GM12878 (cell line): ENCODE results near the gene SCNN1A. TPM values are rescaled to one million over a fixed set of nuclear protein-coding genes. Genes with fewer than 3 reads are reported as not detected.

Experiments
- ATAC-seq: fragments of 200-7000 bp; cut with Tn5 transposase; 3 replicates; pipeline ENCODE4 v1.9.1; 2020; ENCODE audit warnings: mild to moderate bottlenecking, moderate library complexity
- BruUV-seq: library from RNA; stranded (reverse); fragments of 400-500 nt; replicated peaks from 2 replicates; lab custom pipeline; 2021; lab: Mats Ljungman, UMichigan
- CTCF ChIA-PET: fragments of 300-600 bp; sonication (Branson Sonifier 250); formaldehyde crosslinking; extraction: SDS; loops from one replicate; lab custom pipeline; 2021; ENCODE audit warnings: inconsistent platforms; lab: Yijun Ruan, JAX
- POLR2A ChIA-PET: fragments of 350-600 bp; formaldehyde crosslinking; extraction: SDS; loops from one replicate; lab custom pipeline; 2021; ENCODE audit warnings: inconsistent platforms; lab: Charles Lee
- RAD21 ChIA-PET: fragments of 300-600 bp; sonication (Branson Sonifier 250); formaldehyde crosslinking; loops from one replicate; lab custom pipeline; 2023; ENCODE audit warnings: antibody characterized with exemption; ENCODE audit not compliant: unreplicated experiment; lab: Charles Lee
- SMC1A ChIA-PET: fragments of 300-600 bp; sonication (Branson Sonifier 250); formaldehyde crosslinking; loops from one replicate; lab custom pipeline; 2023; ENCODE audit not compliant: unreplicated experiment, uncharacterized antibody; lab: Charles Lee
- DNase-seq: peaks from one replicate; pipeline ENCODE4 v3.0.0-alpha.2; 2011; ENCODE audit warnings: low read depth, low spot score
- FAIRE-seq: peaks from 3 replicates; lab custom pipeline; 2011; peaks lifted over from hg19 to GRCh38; lab: Jason Lieb, UNC
- H2AFZ ChIP-seq: 2 replicates; pipeline ENCODE4 v1.6.0; 2011; ENCODE audit warnings: low read depth, low read length, control low read depth; ENCODE audit not compliant: control insufficient read depth
- H3K27ac ChIP-seq: 2 replicates; pipeline ENCODE4 v1.5.1; 2011; ENCODE audit warnings: control low read depth; ENCODE audit not compliant: control insufficient read depth, insufficient read depth
- H3K27me3 ChIP-seq, 2 experiments: replicated peaks in 1 of 2; 2 replicates each; pipeline versions ENCODE4 v1.6.0 to v1.6.1; 2011; ENCODE audit warnings: low read length in 1 of 2; ENCODE audit not compliant: control insufficient read depth in 2 of 2, insufficient read depth in 2 of 2
- H3K36me3 ChIP-seq, 2 experiments: 2 replicates each; pipeline ENCODE4 v1.5.1; 2011; ENCODE audit warnings: low read length in 1 of 2; ENCODE audit not compliant: control insufficient read depth in 2 of 2, insufficient read depth in 2 of 2
- H3K4me1 ChIP-seq: 2 replicates; pipeline ENCODE4 v1.6.1; 2011; ENCODE audit warnings: mild to moderate bottlenecking, low read length, moderate library complexity, mixed read lengths; ENCODE audit not compliant: control insufficient read depth, insufficient read depth
- H3K4me2 ChIP-seq: 2 replicates; pipeline ENCODE4 v1.6.0; 2011; ENCODE audit warnings: control low read depth; ENCODE audit not compliant: control insufficient read depth, insufficient read depth
- H3K4me3 ChIP-seq: fragments of 200-600 bp; sonication (generic); 2 replicates; pipeline ENCODE4 v1.5.1; 2016
- H3K79me2 ChIP-seq: 2 replicates; pipeline ENCODE4 v1.6.0; 2011; ENCODE audit warnings: low read length; ENCODE audit not compliant: control insufficient read depth, insufficient read depth
- H3K9ac ChIP-seq: 2 replicates; pipeline ENCODE4 v1.8.0; 2011; ENCODE audit warnings: low read length, control low read depth, mixed read lengths; ENCODE audit not compliant: control insufficient read depth, insufficient read depth
- H3K9me3 ChIP-seq: replicated peaks from 3 replicates; pipeline ENCODE4 v1.5.1; 2011; ENCODE audit warnings: mild to moderate bottlenecking, low read length; ENCODE audit not compliant: control insufficient read depth, insufficient read depth
- H4K20me1 ChIP-seq: 2 replicates; pipeline ENCODE4 v1.6.0; 2011; ENCODE audit not compliant: control insufficient read depth, insufficient read depth
- ATF7 ChIP-seq: fragments of 450-650 bp; IDR thresholded peaks from 2 replicates; pipeline ENCODE4 v1.6.1; 2016; ENCODE audit warnings: low read depth, mild to moderate bottlenecking
- BACH1 ChIP-seq: fragments of 450-650 bp; IDR thresholded peaks from 2 replicates; pipeline ENCODE4 v1.6.1; 2017; ENCODE audit warnings: mild to moderate bottlenecking, borderline replicate concordance
- BHLHE40 ChIP-seq, 2 experiments: fragments of 450-650 bp in 1 of 2; IDR thresholded peaks; 2 replicates each; pipeline ENCODE4 v1.6.1; 2011 to 2017; ENCODE audit warnings: low read depth in 2 of 2, borderline replicate concordance in 1 of 2, improper control_type of control experiment in 1 of 2, low read length in 1 of 2, mild to moderate bottlenecking in 1 of 2
- DPF2 ChIP-seq: fragments of 450-650 bp; IDR thresholded peaks from 2 replicates; pipeline ENCODE4 v1.6.1; 2017; ENCODE audit warnings: mild to moderate bottlenecking
- ETV6 ChIP-seq, 2 experiments: fragments of 450-650 bp in 1 of 2; IDR thresholded peaks in 1 of 2; conservative IDR thresholded peaks in 1 of 2; 2 replicates each; pipeline ENCODE4 v1.6.1; 2014; ENCODE audit warnings: antibody characterized with exemption in 1 of 2, borderline replicate concordance in 1 of 2, low read depth in 1 of 2, mild to moderate bottlenecking in 1 of 2, moderate library complexity in 1 of 2
- FOXK2 ChIP-seq: fragments of 450-650 bp; IDR thresholded peaks from 2 replicates; pipeline ENCODE4 v1.6.1; 2017; ENCODE audit warnings: mild to moderate bottlenecking, moderate library complexity
- HDGF ChIP-seq: fragments of 450-650 bp; IDR thresholded peaks from 2 replicates; pipeline ENCODE4 v1.6.1; 2016; ENCODE audit warnings: antibody characterized with exemption
- IKZF1 ChIP-seq: fragments of 450-650 bp; conservative IDR thresholded peaks from 2 replicates; pipeline ENCODE4 v1.6.1; 2017; ENCODE audit warnings: antibody characterized with exemption, mild to moderate bottlenecking
- LARP7 ChIP-seq: fragments of 450-650 bp; IDR thresholded peaks from 2 replicates; pipeline ENCODE4 v1.6.1; 2017; ENCODE audit warnings: mild to moderate bottlenecking
- NFIC ChIP-seq: IDR thresholded peaks from 2 replicates; pipeline ENCODE4 v1.6.1; 2012; ENCODE audit warnings: low read depth, mild to moderate bottlenecking, inconsistent platforms, low read length, moderate library complexity
- NR2F1 ChIP-seq: fragments of 450-650 bp; conservative IDR thresholded peaks from 2 replicates; pipeline ENCODE4 v1.6.1; 2017; ENCODE audit warnings: mild to moderate bottlenecking
- POLR2A ChIP-seq: IDR thresholded peaks from 2 replicates; pipeline ENCODE4 v1.6.1; 2011; ENCODE audit warnings: low read depth, mild to moderate bottlenecking, low read length
- POU2F2 ChIP-seq: IDR thresholded peaks from 3 replicates; pipeline ENCODE4 v1.6.1; 2011; ENCODE audit warnings: low read depth, mild to moderate bottlenecking, low read length, borderline replicate concordance
- RAD21 ChIP-seq: IDR thresholded peaks from 2 replicates; pipeline ENCODE4 v1.6.1; 2011; ENCODE audit warnings: mild to moderate bottlenecking, low read depth, low read length, moderate library complexity; ENCODE audit not compliant: insufficient read depth
- RUNX3 ChIP-seq: IDR thresholded peaks from 2 replicates; pipeline ENCODE4 v1.6.1; 2012; ENCODE audit warnings: low read length, inconsistent platforms
- SMAD5 ChIP-seq: IDR thresholded peaks from 2 replicates; pipeline ENCODE4 v1.6.1; 2016; ENCODE audit warnings: antibody characterized with exemption, low read depth
- SP1 ChIP-seq: IDR thresholded peaks from one replicate; pipeline ENCODE4 v1.6.1; 2011; ENCODE audit warnings: low read depth, low read length
- SPI1 ChIP-seq: IDR thresholded peaks from 2 replicates; pipeline ENCODE4 v1.6.1; 2011; ENCODE audit warnings: low read depth, mild to moderate bottlenecking, low read length, moderate library complexity, borderline replicate concordance; ENCODE audit not compliant: insufficient read depth
- TARDBP ChIP-seq: IDR thresholded peaks from 2 replicates; pipeline ENCODE4 v1.6.1; 2016; ENCODE audit warnings: borderline replicate concordance
- WGBS: methylation state at CpG from one replicate; pipeline ENCODE4 v1.1.6; 2016; ENCODE audit warnings: low lambda C conversion rate; ENCODE audit not compliant: insufficient replicate concordance, insufficient coverage; ENCODE audit errors: missing lambda C conversion rate; 5-methylcytosine and 5-hydroxymethylcytosine counted together
- in situ Hi-C: fragments of 300-500 bp; cut with MboI; formaldehyde crosslinking; loops from 9 replicates; pipeline ENCODE4 v1.14.3; 2018; ENCODE audit warnings: mixed read lengths
- intact Hi-C: fragments of 100-400 bp; cut with micrococcal nuclease; formaldehyde crosslinking; loops from one replicate; pipeline ENCODE4 v1.14.2; 2022; ENCODE audit not compliant: unreplicated experiment
- polyA plus RNA-seq, 11 experiments: library from polyadenylated mRNA; depleted of rRNA in 4 of 11; unstranded in 6 of 11; stranded (reverse) in 5 of 11; fragments of >200 nt; fragmentation: Nextera tagmentation in 4 of 11; fragmentation: Illumina TruSeq in 1 of 11; extraction: Ambion mirVana in 4 of 11; extraction: Trizol in 1 of 11; gene quantifications; 1 replicate in 1 of 11; 2 replicates in 10 of 11; pipeline versions ENCODE4 v1.2.1 to v1.2.3, GENCODE V29; 2011 to 2016; ENCODE audit warnings: inconsistent platforms in 2 of 11, missing spikeins in 2 of 11, low read depth in 1 of 11
- total RNA-seq, 4 experiments: library from RNA; depleted of rRNA in 3 of 4; stranded (reverse); fragments of >200 nt in 3 of 4; fragmentation: Illumina TruSeq in 1 of 4; extraction: Trizol in 1 of 4; gene quantifications; 2 replicates each; pipeline versions ENCODE4 v1.2.1 to v1.2.3, GENCODE V29; 2013 to 2021
- TF ChIP-seq, protein P1 (sequence below): IDR thresholded peaks from 2 replicates; pipeline ENCODE4 v1.6.1; 2012; ENCODE audit warnings: low read depth, low read length, improper control_type of control experiment
- TF ChIP-seq, protein P2 (sequence below): fragments of 450-650 bp; IDR thresholded peaks from 2 replicates; pipeline ENCODE4 v1.6.1; 2016; ENCODE audit warnings: mild to moderate bottlenecking

The SCNN1A gene
- total and polyA plus RNA-seq, 10 of the 15 experiments (the other 5 are each of a cell fraction or from before 2014, with no cell fraction given): 0.14 to 0.69 TPM; not detected in 8

DNA sequence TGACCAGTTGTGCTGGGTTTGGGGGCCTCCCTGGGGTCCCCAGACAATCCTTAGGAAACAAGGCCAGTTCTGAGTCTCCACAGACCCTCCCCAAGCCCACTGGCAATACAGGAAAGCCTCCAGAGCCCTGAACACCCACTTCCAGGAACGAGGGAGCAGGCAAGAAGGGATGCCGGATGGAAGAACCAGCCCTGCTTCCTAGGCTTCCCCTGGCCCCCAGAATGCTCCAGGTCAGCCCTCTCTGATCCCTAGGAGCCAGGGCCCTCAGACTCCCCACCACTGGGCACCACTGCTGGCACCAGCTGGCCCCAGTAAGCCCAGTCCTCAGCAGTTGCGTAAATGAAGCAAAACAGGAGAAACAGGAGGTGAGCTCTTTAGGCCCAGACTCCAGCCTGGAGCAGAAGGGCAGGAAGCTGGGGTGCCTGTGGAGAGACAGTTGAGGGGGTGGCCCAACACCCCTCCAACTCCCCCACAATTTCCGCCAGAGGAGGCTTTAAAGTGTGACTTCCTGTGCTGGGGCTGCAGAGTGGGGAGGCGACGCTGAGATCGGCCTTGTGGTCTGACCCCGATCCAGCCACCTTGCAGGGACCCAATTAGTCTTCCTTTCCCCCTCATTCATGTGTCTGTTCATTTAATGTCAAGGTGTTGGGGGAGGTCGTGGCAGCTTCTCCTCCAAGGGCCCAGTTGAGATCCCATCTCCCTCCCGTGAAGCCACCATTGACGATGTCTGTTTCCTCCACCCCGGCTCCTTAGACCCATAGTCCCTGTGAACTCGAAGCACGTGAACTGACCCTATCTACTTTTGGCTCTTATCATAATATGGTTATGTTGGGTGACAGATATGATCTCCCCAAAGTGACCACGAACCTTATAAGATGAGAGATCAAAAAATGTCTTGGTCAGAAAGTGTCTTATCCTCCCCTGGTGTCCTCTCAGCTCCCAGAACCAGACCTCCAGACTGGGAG is 38.2 kb downstream of the SCNN1A start:
- peak overlapping the region; percentile 68 for H3K9ac ChIP-seq
- TF ChIP-seq ATF7 (peak; percentile 67), SPI1 (peak; percentile 29; the same call in 1 of the 2 replicates), BHLHE40 (IDR thresholded peaks at IDR 0.05; ENCODE audit: borderline replicate concordance in 1 of 2, low read depth in 2 of 2, low read length in 1 of 2) (peak; percentile 46 to 70; a peak in 3 of 4 replicates), LARP7 (0 out of 2 replicates have a peak, but pooled peaks have one; percentile 42), DPF2 (peak; percentile 66; the same call in 1 of the 2 replicates), POLR2A (peak; percentile 41), NR2F1 (peak; percentile 84), RUNX3 (peak; percentile 70), SMAD5 (no peak), HDGF (no peak), NFIC (no peak), POU2F2 (0 out of 3 replicates have a peak, but pooled peaks have one; percentile 15), SP1 (peak; percentile 9), RAD21 (no peak), TARDBP (no peak), FOXK2 (no peak), IKZF1 (peak; percentile 81), BACH1 (peak; percentile 43; the same call in 1 of the 2 replicates), ETV6 (conservative IDR thresholded peaks at IDR 0.05 in 1 of 2, IDR thresholded peaks at IDR 0.05 in 1 of 2; ENCODE audit: borderline replicate concordance in 1 of 2, low read depth in 1 of 2) (peak in 1 of 2 experiments; percentile 69; a peak in 2 of 4 replicates)
- TF ChIP-seq, protein P1, sequence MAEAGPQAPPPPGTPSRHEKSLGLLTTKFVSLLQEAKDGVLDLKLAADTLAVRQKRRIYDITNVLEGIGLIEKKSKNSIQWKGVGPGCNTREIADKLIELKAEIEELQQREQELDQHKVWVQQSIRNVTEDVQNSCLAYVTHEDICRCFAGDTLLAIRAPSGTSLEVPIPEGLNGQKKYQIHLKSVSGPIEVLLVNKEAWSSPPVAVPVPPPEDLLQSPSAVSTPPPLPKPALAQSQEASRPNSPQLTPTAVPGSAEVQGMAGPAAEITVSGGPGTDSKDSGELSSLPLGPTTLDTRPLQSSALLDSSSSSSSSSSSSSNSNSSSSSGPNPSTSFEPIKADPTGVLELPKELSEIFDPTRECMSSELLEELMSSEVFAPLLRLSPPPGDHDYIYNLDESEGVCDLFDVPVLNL: no peak
- TF ChIP-seq, protein P2, sequence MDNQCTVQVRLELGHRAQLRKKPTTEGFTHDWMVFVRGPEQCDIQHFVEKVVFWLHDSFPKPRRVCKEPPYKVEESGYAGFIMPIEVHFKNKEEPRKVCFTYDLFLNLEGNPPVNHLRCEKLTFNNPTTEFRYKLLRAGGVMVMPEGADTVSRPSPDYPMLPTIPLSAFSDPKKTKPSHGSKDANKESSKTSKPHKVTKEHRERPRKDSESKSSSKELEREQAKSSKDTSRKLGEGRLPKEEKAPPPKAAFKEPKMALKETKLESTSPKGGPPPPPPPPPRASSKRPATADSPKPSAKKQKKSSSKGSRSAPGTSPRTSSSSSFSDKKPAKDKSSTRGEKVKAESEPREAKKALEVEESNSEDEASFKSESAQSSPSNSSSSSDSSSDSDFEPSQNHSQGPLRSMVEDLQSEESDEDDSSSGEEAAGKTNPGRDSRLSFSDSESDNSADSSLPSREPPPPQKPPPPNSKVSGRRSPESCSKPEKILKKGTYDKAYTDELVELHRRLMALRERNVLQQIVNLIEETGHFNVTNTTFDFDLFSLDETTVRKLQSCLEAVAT: peak; percentile 9; the same call in 1 of the 2 replicates

More for the DNA sequence above, 38.2 kb downstream of the SCNN1A start:
- 30% methylated on average over 15 of the region's 15 CpGs for WGBS
- Histone ChIP-seq H3K79me2 (peaks cover 62% of the 10 kb centered on the region), H3K4me1 (peaks cover 44% of the 10 kb centered on the region), H3K27ac (peak overlapping the region; percentile 93), H3K4me2 (peak overlapping the region; percentile 99), H2AFZ (peak overlapping the region; percentile 46), H4K20me1 (no peaks in the 10 kb centered on the region), H3K27me3 (no peaks in the 10 kb centered on the region), H3K36me3 (peaks cover 4 to 8% of the 10 kb centered on the region in 2 experiments; a peak in 3 of 4 replicates), H3K4me3 (peak overlapping the region; percentile 53), H3K9me3 (no peaks in the 10 kb centered on the region)
- POLR2A ChIA-PET: interaction anchor here (0.7 to 3.4 kb wide), 13 partner anchors 10 to 198 kb away, joined by 3 to 22 read pairs (median 8); partner anchors contain the start of genes CD27, TAPBPL and VAMP1
- BruUV-seq: no TSS peak
- CTCF ChIA-PET: interaction anchor here (0.6 to 7.9 kb wide), 14 partner anchors 9 to 199 kb away, joined by 3 to 53 read pairs (median 10); partner anchors contain the start of gene CD27
- in situ Hi-C loops (loop anchor here (5.0 kb wide), 1 partner anchor 130 kb away; no protein-coding TSS in a partner anchor), intact Hi-C loops (loop anchor here (2.0 to 5.0 kb wide), 3 partner anchors 85 to 195 kb away; partner anchors contain the start of gene GAPDH)
- SMC1A ChIA-PET: interaction anchor here (0.7 to 4.6 kb wide), 14 partner anchors 9 to 202 kb away, joined by 3 to 39 read pairs (median 6); no protein-coding TSS in a partner anchor
- DNase-seq (no peak), ATAC-seq (peak; percentile 42), FAIRE-seq (peak; percentile 56)
- RAD21 ChIA-PET: interaction anchor here (0.7 to 3.8 kb wide), 14 partner anchors 8 to 156 kb away, joined by 3 to 44 read pairs (median 8); partner anchors contain the start of genes MRPL51 and VAMP1
